ENCODE data around the gene ACTG1. TPM values are rescaled to one million over a fixed set of nuclear protein-coding genes. Genes with fewer than 3 reads are reported as not detected.

Gene ACTG1
- total and polyA plus RNA-seq, 9 of the 15 experiments (the other 6 are each of a cell fraction or from before 2014, with no cell fraction given), result 224 to 1,775 (median 568) TPM

GRCh38 chr17:81508639-81509206 lies 3.9 kb downstream of the ACTG1 start (continued):
- TF ChIP-seq ZNF586 (CRISPR knock-in tag; conservative IDR thresholded peaks at IDR 0.05), result no peak
- TF ChIP-seq TGIF2 (CRISPR knock-in tag; IDR thresholded peaks at IDR 0.05), result peak; percentile 69; the same call in 1 of the 2 replicates
- no peak for TF ChIP-seq ZNF444 (CRISPR knock-in tag; IDR thresholded peaks at IDR 0.05)
- no peak for TF ChIP-seq SREBF2 (CRISPR knock-in tag; IDR thresholded peaks at IDR 0.05)
- peak; percentile 35 for TF ChIP-seq POLR2B (IDR thresholded peaks at IDR 0.05; ENCODE audit: low read depth, partially characterized antibody)
- no peak for TF ChIP-seq NUFIP1 (IDR thresholded peaks at IDR 0.05; ENCODE audit: partially characterized antibody)
- TF ChIP-seq AFF4 (CRISPR knock-in tag; IDR thresholded peaks at IDR 0.05), result peak; percentile 64; the same call in 1 of the 2 replicates
- TF ChIP-seq ZNF124 (CRISPR knock-in tag; IDR thresholded peaks at IDR 0.05), result no peak
- no peak for TF ChIP-seq GATA2 (CRISPR knock-in tag; IDR thresholded peaks at IDR 0.05)
- no peak for TF ChIP-seq NCOA4 (IDR thresholded peaks at IDR 0.05; ENCODE audit: partially characterized antibody)
- no peak for TF ChIP-seq TCF7 (IDR thresholded peaks at IDR 0.05; ENCODE audit: borderline replicate concordance)
- TF ChIP-seq TBP (optimal IDR thresholded peaks at IDR 0.05; ENCODE audit: low read depth, low read length), result no peak
- TF ChIP-seq MCM3 (IDR thresholded peaks at IDR 0.05), result no peak
- TF ChIP-seq RBFOX2 (IDR thresholded peaks at IDR 0.05; ENCODE audit: low read depth, low read length), result peak; percentile 68
- no peak for TF ChIP-seq ZNF24 (IDR thresholded peaks at IDR 0.05)
- TF ChIP-seq TEAD4 (IDR thresholded peaks at IDR 0.05; ENCODE audit: low read length), result peak; percentile 19; the same call in 1 of the 2 replicates
- TF ChIP-seq TEAD4 (CRISPR knock-in tag; IDR thresholded peaks at IDR 0.05; ENCODE audit: borderline replicate concordance), result no peak
- no peak for TF ChIP-seq CBFA2T3 (IDR thresholded peaks at IDR 0.05)
- TF ChIP-seq SMAD3 (CRISPR knock-in tag; conservative IDR thresholded peaks at IDR 0.05), result no peak
- TF ChIP-seq ZNF609 (CRISPR knock-in tag; IDR thresholded peaks at IDR 0.05; ENCODE audit: borderline replicate concordance), result no peak
- no peak for TF ChIP-seq THRB (CRISPR knock-in tag; conservative IDR thresholded peaks at IDR 0.05)
- TF ChIP-seq BRD9 (IDR thresholded peaks at IDR 0.05; ENCODE audit: low read depth, partially characterized antibody), result no peak

All from K562 (cell line).